ENCODE results near the gene ENAH. TPM values are rescaled to one million over a fixed set of nuclear protein-coding genes. Genes with fewer than 3 reads are reported as not detected.

ENAH gene
- total RNA-seq, 1 experiment from 2014 or later: 100 TPM

- Histone ChIP-seq H3K9me3 (ENCODE audit: control insufficient read depth in 1 of 2, insufficient read depth in 1 of 2, low read depth in 1 of 2, low read length in 2 of 2) (no peaks in the 10 kb centered on the region), H3K27me3 (ENCODE audit: insufficient read depth, low read length) (no peaks in the 10 kb centered on the region), H3K79me2 (ENCODE audit: insufficient read depth, low read length) (no peaks in the 10 kb centered on the region), H2AFZ (ENCODE audit: low read depth, low read length, poor library complexity, severe bottlenecking) (no peak overlapping the region), H3K36me3 (ENCODE audit: control insufficient read depth in 1 of 2, insufficient read depth in 2 of 2, low read length in 2 of 2) (no peaks in the 10 kb centered on the region; a peak in 1 of 4 replicates), H3K4me1 (ENCODE audit: control insufficient read depth in 1 of 2, insufficient read depth in 2 of 2, low read length in 2 of 2) (no peaks in the 10 kb centered on the region), H3K4me2 (ENCODE audit: low read length) (no peak overlapping the region), H3K9me2 (ENCODE audit: insufficient read depth) (no peaks in the 10 kb centered on the region), H3K4me3 (replicated peaks in 1 of 2; ENCODE audit: low read depth in 1 of 2, low read length in 2 of 2) (no peak overlapping the region), H3K27ac (ENCODE audit: low read depth, low read length) (no peak overlapping the region), H4K20me1 (ENCODE audit: insufficient read depth) (no peaks in the 10 kb centered on the region), H3K9ac (ENCODE audit: low read length) (no peak overlapping the region)
- POLR2A ChIA-PET: no interaction called here
- RAD21 ChIA-PET (ENCODE audit: low non-redundant PET in 1 of 2, low total read pairs in 2 of 2, uncharacterized antibody in 2 of 2, unreplicated experiment in 2 of 2): no interaction called here
- intact Hi-C loops (cut with micrococcal nuclease): loop anchor here (5.0 to 10.0 kb wide), 3 partner anchors 95 to 418 kb away; partner anchors contain the start of gene ENAH
- CTCF ChIA-PET: no interaction called here
- TF ChIP-seq SRF (IDR thresholded peaks at IDR 0.05; ENCODE audit: low read depth): no peak
- no peak for TF ChIP-seq EZH2 (IDR thresholded peaks at IDR 0.05)
- no peak for TF ChIP-seq FOSL1 (IDR thresholded peaks at IDR 0.05; ENCODE audit: low read depth)
- TF ChIP-seq YY1 (IDR thresholded peaks at IDR 0.05; ENCODE audit: extremely low read depth, insufficient replicate concordance, low read depth, low read length): no peak
- TF ChIP-seq, protein P1, sequence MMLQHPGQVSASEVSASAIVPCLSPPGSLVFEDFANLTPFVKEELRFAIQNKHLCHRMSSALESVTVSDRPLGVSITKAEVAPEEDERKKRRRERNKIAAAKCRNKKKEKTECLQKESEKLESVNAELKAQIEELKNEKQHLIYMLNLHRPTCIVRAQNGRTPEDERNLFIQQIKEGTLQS (IDR thresholded peaks at IDR 0.05): no peak
- no peak for TF ChIP-seq ZNF274 (IDR thresholded peaks at IDR 0.05; ENCODE audit: low read depth, low read length)
- no peak for TF ChIP-seq ELF1 (IDR thresholded peaks at IDR 0.05; ENCODE audit: borderline replicate concordance, low read depth)
- no peak for TF ChIP-seq SIN3A (IDR thresholded peaks at IDR 0.05; ENCODE audit: low read depth)
- TF ChIP-seq RAD21 (IDR thresholded peaks at IDR 0.05; ENCODE audit: low read depth): no peak
- TF ChIP-seq, protein P2, sequence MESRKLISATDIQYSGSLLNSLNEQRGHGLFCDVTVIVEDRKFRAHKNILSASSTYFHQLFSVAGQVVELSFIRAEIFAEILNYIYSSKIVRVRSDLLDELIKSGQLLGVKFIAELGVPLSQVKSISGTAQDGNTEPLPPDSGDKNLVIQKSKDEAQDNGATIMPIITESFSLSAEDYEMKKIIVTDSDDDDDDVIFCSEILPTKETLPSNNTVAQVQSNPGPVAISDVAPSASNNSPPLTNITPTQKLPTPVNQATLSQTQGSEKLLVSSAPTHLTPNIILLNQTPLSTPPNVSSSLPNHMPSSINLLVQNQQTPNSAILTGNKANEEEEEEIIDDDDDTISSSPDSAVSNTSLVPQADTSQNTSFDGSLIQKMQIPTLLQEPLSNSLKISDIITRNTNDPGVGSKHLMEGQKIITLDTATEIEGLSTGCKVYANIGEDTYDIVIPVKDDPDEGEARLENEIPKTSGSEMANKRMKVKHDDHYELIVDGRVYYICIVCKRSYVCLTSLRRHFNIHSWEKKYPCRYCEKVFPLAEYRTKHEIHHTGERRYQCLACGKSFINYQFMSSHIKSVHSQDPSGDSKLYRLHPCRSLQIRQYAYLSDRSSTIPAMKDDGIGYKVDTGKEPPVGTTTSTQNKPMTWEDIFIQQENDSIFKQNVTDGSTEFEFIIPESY (IDR thresholded peaks at IDR 0.05; ENCODE audit: extremely low read depth, insufficient replicate concordance, low read length): no peak
- no peak for TF ChIP-seq JUND (IDR thresholded peaks at IDR 0.05)
- no peak for TF ChIP-seq EZH2phosphoT487 (IDR thresholded peaks at IDR 0.05; ENCODE audit: borderline replicate concordance)
- DNase-seq (ENCODE audit: low read depth, low spot score): no peak
- BruUV-seq (replicated peaks): no TSS peak
- no peak for ATAC-seq
Observed at GRCh38 chr1:225559326-225559725, 93.6 kb downstream of the ENAH start.
